HepG2 (cell line): ENCODE data around the gene CCDC116. TPM values are rescaled to one million over a fixed set of nuclear protein-coding genes. Genes with fewer than 3 reads are reported as not detected.
"Not testable (repeated sequence)": the region's sequence is repeated elsewhere in the genome, so short reads cannot be mapped to it uniquely, and the experiment has no call there.

ENCODE experiments used
- ATAC-seq: fragments of 200-7000 bp; cut with Tn5 transposase; 3 replicates; pipeline ENCODE4 v1.9.1; 2020; ENCODE audit warnings: mild to moderate bottlenecking, moderate library complexity
- BruUV-seq: library from RNA; stranded (reverse); fragments of 400-500 nt; replicated peaks from 2 replicates; lab custom pipeline; 2021; lab: Mats Ljungman, UMichigan
- CTCF ChIA-PET: fragments of 300-600 bp; formaldehyde crosslinking; extraction: SDS; loops from one replicate; lab custom pipeline; 2021; ENCODE audit warnings: low total read pairs, inconsistent platforms, low intra/inter-chr PET ratio; lab: Yijun Ruan, JAX
- POLR2A ChIA-PET: fragments of 350-600 bp; sonication (Branson Sonifier 250); formaldehyde crosslinking; loops from one replicate; lab custom pipeline; 2020; ENCODE audit warnings: antibody characterized with exemption, inconsistent platforms; lab: Yijun Ruan, JAX
- DNase-seq: peaks from one replicate; pipeline ENCODE4 v3.0.0-alpha.2; 2015; ENCODE audit warnings: low spot score
- FAIRE-seq: peaks from 3 replicates; lab custom pipeline; 2011; peaks lifted over from hg19 to GRCh38; lab: Jason Lieb, UNC
- H2AFZ ChIP-seq: one replicate; pipeline ENCODE4 v1.6.1; 2011; ENCODE audit warnings: low read length, inconsistent platforms
- H3K27ac ChIP-seq: fragments of 300-600 bp; 3 replicates; pipeline ENCODE4 v1.8.0; 2011; ENCODE audit warnings: mixed run types, mild to moderate bottlenecking, mixed read lengths, low read length, inconsistent platforms; ENCODE audit not compliant: insufficient read depth; ENCODE audit errors: extremely low read length
- H3K27me3 ChIP-seq, 2 experiments: fragments of 200-600 bp in 1 of 2; 2 replicates in 1 of 2; 3 replicates in 1 of 2; pipeline versions ENCODE4 v1.6.0 to v1.8.0; 2011; ENCODE audit warnings: low read length in 2 of 2, mild to moderate bottlenecking in 2 of 2, moderate library complexity in 2 of 2, inconsistent platforms in 1 of 2; ENCODE audit not compliant: insufficient read depth in 2 of 2, control insufficient read depth in 1 of 2
- H3K36me3 ChIP-seq, 2 experiments: fragments of 200-600 bp in 1 of 2; replicated peaks in 1 of 2; 2 replicates in 1 of 2; 3 replicates in 1 of 2; pipeline versions ENCODE4 v1.5.1 to v1.8.0; 2011; ENCODE audit warnings: low read length in 2 of 2, inconsistent platforms in 1 of 2; ENCODE audit not compliant: insufficient read depth in 2 of 2, control insufficient read depth in 1 of 2
- H3K4me1 ChIP-seq: 2 replicates; pipeline ENCODE4 v1.5.1; 2012; ENCODE audit warnings: low read length, inconsistent platforms; ENCODE audit not compliant: insufficient read depth
- H3K4me2 ChIP-seq: 2 replicates; pipeline ENCODE4 v1.6.0; 2011; ENCODE audit warnings: low read depth, low read length, inconsistent platforms
- H3K4me3 ChIP-seq, 3 experiments: fragments of 200-600 bp in 1 of 3; sonication (generic), shearing (Covaris generic) in 1 of 3; replicated peaks in 1 of 3; 2 replicates each; pipeline ENCODE4 v1.5.1; 2011 to 2016; ENCODE audit warnings: low read length in 3 of 3, inconsistent platforms in 2 of 3, low read depth in 2 of 3, mild to moderate bottlenecking in 2 of 3, control low read depth in 1 of 3, mixed read lengths in 1 of 3; ENCODE audit not compliant: insufficient read depth in 1 of 3
- H3K79me2 ChIP-seq: one replicate; pipeline ENCODE4 v1.6.1; 2011; ENCODE audit warnings: low read length, inconsistent platforms; ENCODE audit not compliant: insufficient read depth
- H3K9ac ChIP-seq: 2 replicates; pipeline ENCODE4 v1.6.0; 2011; ENCODE audit warnings: mild to moderate bottlenecking, low read depth, low read length, inconsistent platforms; ENCODE audit not compliant: insufficient read depth
- H3K9me3 ChIP-seq: 2 replicates; pipeline ENCODE4 v1.5.1; 2012; ENCODE audit warnings: mild to moderate bottlenecking, low read length
- H4K20me1 ChIP-seq: 2 replicates; pipeline ENCODE4 v1.6.0; 2011; ENCODE audit warnings: inconsistent platforms, mild to moderate bottlenecking, low read length, moderate library complexity; ENCODE audit not compliant: insufficient read depth
- POLR2AphosphoS2 ChIP-seq: IDR thresholded peaks from 2 replicates; pipeline ENCODE4 v1.6.1; 2011; ENCODE audit warnings: low read depth, low read length, improper control_type of control experiment
- SP2 ChIP-seq: sonication (generic); formaldehyde crosslinking; IDR thresholded peaks from 2 replicates; pipeline ENCODE4 v1.5.1; 2020; ENCODE audit warnings: mild to moderate bottlenecking, missing genetic modification reagents
- SSRP1 ChIP-seq: IDR thresholded peaks from 2 replicates; pipeline ENCODE4 v1.6.1; 2016; ENCODE audit warnings: control low read depth
- ZMAT3 ChIP-seq: sonication (generic); formaldehyde crosslinking; conservative IDR thresholded peaks from 2 replicates; pipeline ENCODE4 v1.7.0; 2021; ENCODE audit warnings: missing genetic modification reagents
- ZNF20 ChIP-seq: sonication (generic); formaldehyde crosslinking; IDR thresholded peaks from 2 replicates; pipeline ENCODE4 v1.4.0; 2020; ENCODE audit warnings: mild to moderate bottlenecking, moderate library complexity, missing genetic modification reagents
- WGBS: methylation state at CpG from one replicate; pipeline ENCODE4 v1.1.6; 2017; ENCODE audit warnings: low lambda C conversion rate; 5-methylcytosine and 5-hydroxymethylcytosine counted together
- in situ Hi-C: cut with HindIII; loops from 2 replicates; pipeline ENCODE4 v1.10.0; 2017; ENCODE audit warnings: low pct_unique_long_range_greater_than_20kb; ENCODE audit not compliant: extremely low pct_ligation_motif_present
- intact Hi-C: fragments of 100-400 bp; cut with micrococcal nuclease; formaldehyde crosslinking; loops from one replicate; pipeline ENCODE4 v1.10.0; 2022; ENCODE audit not compliant: unreplicated experiment
- polyA plus RNA-seq, 8 experiments: library from polyadenylated mRNA; depleted of rRNA in 3 of 8; stranded (reverse) in 7 of 8; unstranded in 1 of 8; fragments of >200 nt; fragmentation: Illumina TruSeq in 4 of 8; extraction: Trizol in 4 of 8; gene quantifications; 2 replicates each; pipeline versions ENCODE4 v1.2.1 to v1.2.3, GENCODE V29; 2011 to 2016; ENCODE audit warnings: low read depth in 4 of 8, missing spikeins in 1 of 8, mixed read lengths in 1 of 8; ENCODE audit not compliant: insufficient read depth in 1 of 8
- total RNA-seq, 5 experiments: library from RNA; depleted of rRNA; stranded (reverse); fragments of >200 nt; fragmentation: Illumina TruSeq; extraction: Trizol; gene quantifications; 2 replicates each; pipeline ENCODE4 v1.2.3, GENCODE V29; 2016; ENCODE audit warnings: low read depth in 1 of 5
- TF ChIP-seq, protein P1 (sequence below): sonication (generic); formaldehyde crosslinking; IDR thresholded peaks from 2 replicates; pipeline ENCODE4 v1.4.0; 2020; ENCODE audit warnings: missing genetic modification reagents
- TF ChIP-seq, protein P2 (sequence below): sonication (generic); formaldehyde crosslinking; IDR thresholded peaks from 2 replicates; pipeline ENCODE4 v1.8.0; 2022; ENCODE audit warnings: mild to moderate bottlenecking, missing genetic modification reagents, moderate library complexity

CCDC116 gene
- total and polyA plus RNA-seq, 2 of the 13 experiments (the other 11 are each of a cell fraction or from before 2014, with no cell fraction given), result 0.15 to 0.33 TPM

DNA sequence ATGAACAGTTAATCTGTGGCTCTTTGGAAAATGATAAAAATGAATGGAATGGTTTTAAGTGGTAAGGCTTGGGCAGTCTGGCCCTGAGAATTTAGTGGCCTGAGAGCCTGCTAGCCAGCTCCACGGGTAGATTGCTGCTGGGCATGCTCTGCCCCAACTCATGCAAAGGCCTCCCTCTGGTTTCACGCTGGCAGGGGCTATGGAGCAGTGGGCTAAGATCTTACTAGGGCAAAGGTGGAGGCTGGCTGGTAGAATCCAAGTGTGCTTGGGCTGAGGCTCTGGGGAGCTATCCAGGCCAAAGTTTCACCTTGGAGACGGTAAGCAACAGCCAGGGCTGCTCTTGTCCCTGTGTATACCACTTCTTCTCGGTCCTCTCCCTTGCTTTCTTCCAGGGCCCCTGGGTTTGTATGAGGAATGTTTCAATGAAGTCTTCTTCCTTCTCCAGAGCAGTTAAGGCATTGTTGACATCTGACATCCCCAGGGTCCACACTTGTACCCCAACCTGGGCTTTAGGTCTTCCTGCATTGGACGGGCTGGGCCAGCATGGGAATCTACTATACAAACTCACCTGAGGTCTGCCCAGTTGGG lies 37.6 kb upstream of the CCDC116 start (continued):
- TF ChIP-seq POLR2AphosphoS2 (no peak), SP2 (no peak), SSRP1 (CRISPR knock-in tag) (no peak), ZNF20 (CRISPR knock-in tag) (no peak), ZMAT3 (CRISPR knock-in tag) (no peak)
- TF ChIP-seq, protein P1, sequence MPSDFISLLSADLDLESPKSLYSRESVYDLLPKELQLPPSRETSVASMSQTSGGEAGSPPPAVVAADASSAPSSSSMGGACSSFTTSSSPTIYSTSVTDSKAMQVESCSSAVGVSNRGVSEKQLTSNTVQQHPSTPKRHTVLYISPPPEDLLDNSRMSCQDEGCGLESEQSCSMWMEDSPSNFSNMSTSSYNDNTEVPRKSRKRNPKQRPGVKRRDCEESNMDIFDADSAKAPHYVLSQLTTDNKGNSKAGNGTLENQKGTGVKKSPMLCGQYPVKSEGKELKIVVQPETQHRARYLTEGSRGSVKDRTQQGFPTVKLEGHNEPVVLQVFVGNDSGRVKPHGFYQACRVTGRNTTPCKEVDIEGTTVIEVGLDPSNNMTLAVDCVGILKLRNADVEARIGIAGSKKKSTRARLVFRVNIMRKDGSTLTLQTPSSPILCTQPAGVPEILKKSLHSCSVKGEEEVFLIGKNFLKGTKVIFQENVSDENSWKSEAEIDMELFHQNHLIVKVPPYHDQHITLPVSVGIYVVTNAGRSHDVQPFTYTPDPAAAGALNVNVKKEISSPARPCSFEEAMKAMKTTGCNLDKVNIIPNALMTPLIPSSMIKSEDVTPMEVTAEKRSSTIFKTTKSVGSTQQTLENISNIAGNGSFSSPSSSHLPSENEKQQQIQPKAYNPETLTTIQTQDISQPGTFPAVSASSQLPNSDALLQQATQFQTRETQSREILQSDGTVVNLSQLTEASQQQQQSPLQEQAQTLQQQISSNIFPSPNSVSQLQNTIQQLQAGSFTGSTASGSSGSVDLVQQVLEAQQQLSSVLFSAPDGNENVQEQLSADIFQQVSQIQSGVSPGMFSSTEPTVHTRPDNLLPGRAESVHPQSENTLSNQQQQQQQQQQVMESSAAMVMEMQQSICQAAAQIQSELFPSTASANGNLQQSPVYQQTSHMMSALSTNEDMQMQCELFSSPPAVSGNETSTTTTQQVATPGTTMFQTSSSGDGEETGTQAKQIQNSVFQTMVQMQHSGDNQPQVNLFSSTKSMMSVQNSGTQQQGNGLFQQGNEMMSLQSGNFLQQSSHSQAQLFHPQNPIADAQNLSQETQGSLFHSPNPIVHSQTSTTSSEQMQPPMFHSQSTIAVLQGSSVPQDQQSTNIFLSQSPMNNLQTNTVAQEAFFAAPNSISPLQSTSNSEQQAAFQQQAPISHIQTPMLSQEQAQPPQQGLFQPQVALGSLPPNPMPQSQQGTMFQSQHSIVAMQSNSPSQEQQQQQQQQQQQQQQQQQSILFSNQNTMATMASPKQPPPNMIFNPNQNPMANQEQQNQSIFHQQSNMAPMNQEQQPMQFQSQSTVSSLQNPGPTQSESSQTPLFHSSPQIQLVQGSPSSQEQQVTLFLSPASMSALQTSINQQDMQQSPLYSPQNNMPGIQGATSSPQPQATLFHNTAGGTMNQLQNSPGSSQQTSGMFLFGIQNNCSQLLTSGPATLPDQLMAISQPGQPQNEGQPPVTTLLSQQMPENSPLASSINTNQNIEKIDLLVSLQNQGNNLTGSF (CRISPR knock-in tag), result no peak
- TF ChIP-seq, protein P2, sequence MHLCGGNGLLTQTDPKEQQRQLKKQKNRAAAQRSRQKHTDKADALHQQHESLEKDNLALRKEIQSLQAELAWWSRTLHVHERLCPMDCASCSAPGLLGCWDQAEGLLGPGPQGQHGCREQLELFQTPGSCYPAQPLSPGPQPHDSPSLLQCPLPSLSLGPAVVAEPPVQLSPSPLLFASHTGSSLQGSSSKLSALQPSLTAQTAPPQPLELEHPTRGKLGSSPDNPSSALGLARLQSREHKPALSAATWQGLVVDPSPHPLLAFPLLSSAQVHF (CRISPR knock-in tag), result no peak

DNA sequence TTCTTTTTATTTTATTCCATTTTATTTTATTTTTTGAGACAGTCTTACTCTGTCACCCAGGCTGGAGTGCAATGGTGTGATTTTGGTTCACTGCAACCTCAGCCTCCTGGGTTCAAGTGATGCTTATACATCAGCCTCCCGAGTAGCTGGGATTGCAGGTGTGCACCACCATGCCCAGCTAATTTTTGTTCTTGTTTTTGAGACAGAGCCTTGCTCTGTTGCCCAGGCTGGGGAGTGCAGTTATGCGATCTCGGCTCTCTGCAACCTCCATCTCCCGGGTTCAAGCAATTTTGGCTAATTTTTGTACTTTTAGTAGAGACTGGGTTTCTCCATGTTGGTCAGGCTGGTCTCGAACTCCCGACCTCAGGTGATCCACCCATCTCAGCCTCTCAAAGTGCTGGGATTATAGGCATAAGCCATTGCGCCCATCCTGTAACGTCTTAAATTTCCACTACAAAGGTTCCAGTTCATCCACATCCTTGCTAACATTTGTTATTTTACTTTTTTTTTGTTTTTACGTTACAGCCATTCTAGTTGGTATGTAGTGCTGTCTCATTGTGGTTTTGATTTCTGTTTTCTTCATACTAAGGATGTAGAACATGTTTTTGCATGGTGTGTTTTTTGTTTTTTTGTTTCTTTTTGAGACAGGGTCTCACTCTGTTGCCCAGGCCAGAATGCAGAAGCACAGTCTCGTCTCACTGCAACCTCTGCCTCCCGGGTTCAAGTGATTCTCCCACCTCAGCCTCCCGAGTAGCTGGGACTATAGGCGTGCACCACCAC lies 36.0 kb upstream of the CCDC116 start:
- FAIRE-seq, in situ Hi-C loops, H3K9me3 ChIP-seq, H3K27me3 ChIP-seq, CTCF ChIA-PET, ATAC-seq, POLR2A ChIA-PET, H3K4me2 ChIP-seq, H2AFZ ChIP-seq, H3K4me1 ChIP-seq, H3K9ac ChIP-seq, BruUV-seq, DNase-seq, intact Hi-C loops, H3K4me3 ChIP-seq, H3K27ac ChIP-seq: not testable (repeated sequence)
- peaks cover 21 to 75% of the 10 kb centered on the region in 2 experiments; a peak in 4 of 5 replicates for H3K36me3 ChIP-seq
- H3K79me2 ChIP-seq, result peaks cover 86% of the 10 kb centered on the region
- H4K20me1 ChIP-seq, result peaks cover 42% of the 10 kb centered on the region
- 96% methylated on average over 13 of the region's 13 CpGs for WGBS
